Erythroblast (primary cell): ENCODE results near the gene KIF19.

Experiments used
- DNase-seq, 2 experiments: peaks; one replicate each; lab custom pipeline; 2025; lab: John Stamatoyannopoulos, UW
- GATA1 ChIP-seq: IDR thresholded peaks from 2 replicates; pipeline ENCODE4 v1.6.1; 2011; ENCODE audit warnings: low read depth, mild to moderate bottlenecking, control low read depth, low read length, moderate library complexity
- POLR2A ChIP-seq: IDR thresholded peaks from 2 replicates; pipeline ENCODE4 v1.6.1; 2011; ENCODE audit warnings: mild to moderate bottlenecking, low read length

The KIF19 gene

GRCh38 chr17:74339537-74340195 lies 13.6 kb downstream of the KIF19 start:
- TF ChIP-seq POLR2A (no peak), GATA1 (no peak)
- DNase-seq = no peak

DNA sequence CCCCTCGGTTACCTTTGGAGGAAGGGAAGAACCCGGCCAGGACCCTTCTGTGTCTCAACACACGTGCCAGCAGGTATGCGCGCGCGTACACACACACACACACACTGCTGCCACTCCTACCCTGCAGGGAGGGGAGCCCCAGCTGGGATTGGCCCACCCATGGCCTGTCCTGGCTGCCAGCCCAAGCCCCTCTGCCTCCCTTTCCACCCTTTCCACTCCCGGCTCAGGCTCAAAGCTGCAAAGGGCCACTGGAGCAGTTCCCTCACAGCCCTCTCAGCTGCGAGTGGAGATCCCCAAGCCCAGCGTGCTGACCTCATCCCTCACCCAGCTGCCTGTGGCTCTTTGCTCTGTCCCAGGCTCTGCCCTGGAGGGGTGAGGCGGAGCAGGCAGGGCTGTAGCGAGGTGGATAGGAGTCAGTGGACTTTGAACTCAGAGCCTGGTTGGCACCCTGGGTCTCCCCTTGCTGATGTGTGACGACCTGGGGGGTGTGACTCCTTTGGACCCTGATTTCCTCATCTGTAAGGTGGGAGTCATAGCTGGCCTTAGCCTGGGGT lies 14.5 kb downstream of the KIF19 start:
- TF ChIP-seq GATA1 = no peak
- TF ChIP-seq POLR2A = no peak
- DNase-seq = no peak

- TF ChIP-seq POLR2A = no peak
- no peak for TF ChIP-seq GATA1
- DNase-seq = no peak
These were observed 16.2 kb downstream of the KIF19 start for GRCh38 chr17:74342224-74342623.

- TF ChIP-seq GATA1 (no peak), POLR2A (no peak)
- no peak for DNase-seq
These were observed 17.1 kb downstream of the KIF19 start for GRCh38 chr17:74343121-74343520.

- no peak for TF ChIP-seq POLR2A
- TF ChIP-seq GATA1 = no peak
- DNase-seq = no peak
These were observed 17.7 kb downstream of the KIF19 start for GRCh38 chr17:74343526-74344284.

- TF ChIP-seq POLR2A = no peak
- TF ChIP-seq GATA1 = no peak
- no peak for DNase-seq
These were observed 18.6 kb downstream of the KIF19 start for GRCh38 chr17:74344658-74345057.

DNA sequence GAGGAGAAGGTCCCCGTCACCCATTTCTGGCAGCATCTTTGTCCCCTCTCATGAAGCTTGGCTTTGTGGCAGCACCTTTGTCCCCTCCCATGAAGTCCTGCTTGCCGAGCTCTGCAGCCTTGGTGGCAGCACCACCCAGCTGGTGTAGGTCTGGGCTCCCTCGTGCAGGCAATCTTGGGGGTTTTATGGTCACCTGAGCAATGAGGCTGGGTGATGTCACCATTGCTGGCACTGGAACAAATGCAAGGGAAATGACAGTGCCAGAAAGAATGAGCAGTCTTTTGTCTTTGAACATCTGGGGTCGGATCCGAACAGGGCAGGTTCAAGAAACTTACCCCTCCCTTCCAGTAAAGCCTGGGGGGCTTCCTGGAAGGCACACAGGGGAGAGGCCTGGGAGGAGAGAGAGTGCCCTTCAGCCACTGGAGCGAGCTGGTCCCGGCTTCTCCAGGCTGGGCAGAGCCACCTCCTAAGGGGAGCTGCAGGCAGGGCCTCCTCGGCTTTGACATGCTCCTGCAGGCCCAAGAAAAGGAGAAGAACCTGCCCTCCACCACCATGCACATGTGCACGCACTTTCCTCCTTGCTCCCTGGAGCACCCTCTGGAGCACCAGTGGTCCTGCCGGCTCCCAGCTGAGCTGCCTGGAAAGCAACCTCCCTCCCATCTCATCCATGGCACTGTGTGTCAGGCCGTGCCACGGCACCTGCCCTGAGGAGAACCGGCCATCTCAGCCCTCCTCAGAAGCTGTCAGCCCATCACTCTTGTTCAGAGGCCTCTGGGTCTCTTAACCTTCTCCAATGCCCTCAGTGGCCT lies 19.6 kb downstream of the KIF19 start:
- no peak for TF ChIP-seq POLR2A
- TF ChIP-seq GATA1 = no peak
- DNase-seq = no peak

GRCh38 chr17:74347646-74348045 lies 21.6 kb downstream of the KIF19 start:
- TF ChIP-seq POLR2A (no peak), GATA1 (no peak)
- no peak for DNase-seq

DNA sequence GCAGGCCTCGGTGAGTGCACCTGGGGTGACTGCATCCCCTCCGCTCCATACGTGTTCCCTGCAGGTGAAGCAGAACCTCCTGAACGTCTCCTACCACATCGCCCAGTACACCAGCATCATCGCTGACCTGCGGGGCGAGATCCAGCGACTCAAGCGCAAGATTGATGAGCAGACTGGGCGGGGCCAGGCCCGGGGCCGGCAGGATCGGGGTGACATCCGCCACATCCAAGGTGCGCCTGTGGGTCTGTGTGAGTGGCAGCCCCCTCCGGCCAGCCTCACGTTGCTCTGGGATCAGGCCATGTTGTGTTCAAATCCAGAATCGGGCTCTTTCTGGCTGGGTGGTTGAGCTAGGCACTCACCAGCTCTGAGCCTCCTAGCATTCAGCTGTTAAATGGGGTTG lies 23.1 kb downstream of the KIF19 start:
- DNase-seq = no peak
- TF ChIP-seq POLR2A = no peak
- no peak for TF ChIP-seq GATA1

GRCh38 chr17:74350486-74350885 lies 24.5 kb downstream of the KIF19 start:
- TF ChIP-seq GATA1 (no peak), POLR2A (no peak)
- no peak for DNase-seq

- TF ChIP-seq POLR2A (no peak), GATA1 (no peak)
These were observed 25.7 kb downstream of the KIF19 start for GRCh38 chr17:74351552-74352210.

GRCh38 chr17:74353446-74354060 lies 27.5 kb downstream of the KIF19 start:
- DNase-seq = no peak
- TF ChIP-seq POLR2A (no peak), GATA1 (no peak)

More at GRCh38 chr17:74351552-74352210, 25.7 kb downstream of the KIF19 start:
- DNase-seq = peak; percentile 12 to 16

DNA sequence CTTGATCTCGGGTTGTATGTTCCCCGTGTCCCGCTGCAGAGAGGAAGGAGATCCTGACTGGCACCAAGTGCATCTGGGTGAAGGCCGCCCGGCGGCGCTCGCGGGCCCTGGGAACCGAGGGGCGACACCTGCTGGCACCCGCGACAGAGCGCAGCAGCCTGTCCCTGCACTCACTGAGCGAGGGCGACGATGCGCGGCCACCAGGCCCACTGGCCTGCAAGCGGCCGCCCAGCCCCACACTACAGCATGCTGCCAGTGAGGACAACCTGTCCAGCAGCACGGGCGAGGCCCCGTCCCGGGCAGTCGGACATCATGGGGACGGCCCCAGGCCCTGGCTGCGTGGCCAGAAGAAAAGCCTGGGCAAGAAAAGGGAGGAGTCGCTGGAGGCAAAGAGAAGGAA lies 28.1 kb downstream of the KIF19 start:
- peak; percentile 75 to 77 for DNase-seq
- no peak for TF ChIP-seq GATA1
- no peak for TF ChIP-seq POLR2A
